GM10266 (cell line): ENCODE measurements around the gene SECISBP2.

Experiments
- DNase-seq: peaks from one replicate; pipeline ENCODE4 v3.0.0; 2012; ENCODE audit errors: extremely low spot score
- CTCF ChIP-seq: IDR thresholded peaks from 2 replicates; pipeline ENCODE4 v1.5.1; 2012; ENCODE audit warnings: mild to moderate bottlenecking, low read depth; ENCODE audit not compliant: control insufficient read depth, insufficient read depth; ENCODE audit errors: missing control alignments

The SECISBP2 gene

GRCh38 chr9:89304020-89304833 lies 14.1 kb upstream of the SECISBP2 start:
- TF ChIP-seq CTCF: no peak
- no peak for DNase-seq

- DNase-seq: no peak
- TF ChIP-seq CTCF: no peak
These were observed 13.5 kb upstream of the SECISBP2 start for GRCh38 chr9:89304834-89305188.

- TF ChIP-seq CTCF: no peak
- no peak for DNase-seq
These were observed 12.4 kb upstream of the SECISBP2 start for GRCh38 chr9:89305868-89306267.

DNA sequence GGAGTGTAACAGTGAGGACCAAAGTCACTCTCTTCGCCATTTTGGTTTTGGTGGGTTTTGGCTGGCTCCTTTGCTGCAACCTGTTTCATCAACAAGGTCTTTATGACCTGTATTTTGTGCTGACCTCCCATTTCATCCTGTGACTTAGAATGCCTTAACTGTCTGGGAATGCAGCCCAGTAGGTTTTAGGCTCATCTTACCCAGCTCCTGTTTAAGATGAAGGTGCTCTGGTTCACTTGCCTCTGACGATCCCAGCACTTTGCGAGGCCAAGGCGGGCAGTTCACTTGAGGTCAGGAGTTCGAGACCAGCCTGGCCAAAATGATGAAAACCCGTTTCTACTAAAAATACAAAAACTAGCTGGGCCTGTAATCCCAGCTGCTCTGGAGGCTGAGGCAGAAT lies 9.1 kb upstream of the SECISBP2 start:
- DNase-seq: no peak

GRCh38 chr9:89309608-89310474 lies 8.5 kb upstream of the SECISBP2 start:
- no peak for DNase-seq
- no peak for TF ChIP-seq CTCF

More for the DNA sequence above, 9.1 kb upstream of the SECISBP2 start:
- no peak for TF ChIP-seq CTCF

- TF ChIP-seq CTCF: no peak
- peak; percentile 99 for DNase-seq
These were observed 7.6 kb upstream of the SECISBP2 start, which contains the start of gene CKS2 for GRCh38 chr9:89310475-89311345. TSS of gene CKS2 (plus strand) at chr9:89311195. CDS start at chr9:89311293, 98 bp downstream.
